ENCODE data around the gene CFDP1. TPM values are rescaled to one million over a fixed set of nuclear protein-coding genes. Genes with fewer than 3 reads are reported as not detected.

The CFDP1 gene
- total and polyA plus RNA-seq, 2 of the 13 experiments (the other 11 are each of a cell fraction or from before 2014, with no cell fraction given): 78.6 to 153 TPM

- TF ChIP-seq UBTF (CRISPR knock-in tag; IDR thresholded peaks at IDR 0.05): peak; percentile 99
- TF ChIP-seq ZFAT (CRISPR knock-in tag; conservative IDR thresholded peaks at IDR 0.05): no peak
- no peak for TF ChIP-seq ZUFSP (CRISPR knock-in tag; IDR thresholded peaks at IDR 0.05; ENCODE audit: borderline replicate concordance)
- peak; percentile 74 for TF ChIP-seq PHF8 (CRISPR knock-in tag; IDR thresholded peaks at IDR 0.05)
- peak; percentile 100 for TF ChIP-seq ETV5 (CRISPR knock-in tag; IDR thresholded peaks at IDR 0.05; ENCODE audit: borderline replicate concordance)
- TF ChIP-seq TAF15 (IDR thresholded peaks at IDR 0.05; ENCODE audit: low read depth, low read length, poor library complexity, severe bottlenecking): peak; percentile 87
- TF ChIP-seq FOXP1 (IDR thresholded peaks at IDR 0.05): no peak
- TF ChIP-seq FOXP1 (CRISPR knock-in tag; IDR thresholded peaks at IDR 0.05): peak; percentile 19; the same call in 1 of the 2 replicates
- no peak for TF ChIP-seq ZNF446 (CRISPR knock-in tag; IDR thresholded peaks at IDR 0.05)
- TF ChIP-seq AGO2 (optimal IDR thresholded peaks at IDR 0.05; ENCODE audit: low read depth, low read length): peak; percentile 99
- peak; percentile 68 for TF ChIP-seq IRF9 (CRISPR knock-in tag; IDR thresholded peaks at IDR 0.05; ENCODE audit: borderline replicate concordance)
- TF ChIP-seq REST (IDR thresholded peaks at IDR 0.05; ENCODE audit: borderline replicate concordance in 1 of 2, low read depth in 1 of 2, low read length in 2 of 2): peak in 1 of 2 experiments; percentile 60; a peak in 1 of 4 replicates
- TF ChIP-seq ZEB1 (IDR thresholded peaks at IDR 0.05; ENCODE audit: insufficient replicate concordance, low read depth): peak; percentile 90
- no peak for TF ChIP-seq PAF1 (CRISPR knock-in tag; IDR thresholded peaks at IDR 0.05)
- TF ChIP-seq THRA (CRISPR knock-in tag; IDR thresholded peaks at IDR 0.05; ENCODE audit: borderline replicate concordance): peak; percentile 86
- TF ChIP-seq RBM22 (optimal IDR thresholded peaks at IDR 0.05; ENCODE audit: low read length): peak; percentile 94
- no peak for TF ChIP-seq ELF4 (CRISPR knock-in tag; IDR thresholded peaks at IDR 0.05; ENCODE audit: borderline replicate concordance)
- TF ChIP-seq ZKSCAN8 (CRISPR knock-in tag; IDR thresholded peaks at IDR 0.05; ENCODE audit: borderline replicate concordance): peak; percentile 88
Observed at GRCh38 chr16:75244844-75245758, 188.2 kb downstream of the CFDP1 start (continued).

Data from HepG2 (cell line).